ENCODE results near the gene LIPC. TPM values are rescaled to one million over a fixed set of nuclear protein-coding genes. Genes with fewer than 3 reads are reported as not detected.

Gene LIPC
- total RNA-seq, 1 donor from 2014 or later = 0.62 TPM

DNA sequence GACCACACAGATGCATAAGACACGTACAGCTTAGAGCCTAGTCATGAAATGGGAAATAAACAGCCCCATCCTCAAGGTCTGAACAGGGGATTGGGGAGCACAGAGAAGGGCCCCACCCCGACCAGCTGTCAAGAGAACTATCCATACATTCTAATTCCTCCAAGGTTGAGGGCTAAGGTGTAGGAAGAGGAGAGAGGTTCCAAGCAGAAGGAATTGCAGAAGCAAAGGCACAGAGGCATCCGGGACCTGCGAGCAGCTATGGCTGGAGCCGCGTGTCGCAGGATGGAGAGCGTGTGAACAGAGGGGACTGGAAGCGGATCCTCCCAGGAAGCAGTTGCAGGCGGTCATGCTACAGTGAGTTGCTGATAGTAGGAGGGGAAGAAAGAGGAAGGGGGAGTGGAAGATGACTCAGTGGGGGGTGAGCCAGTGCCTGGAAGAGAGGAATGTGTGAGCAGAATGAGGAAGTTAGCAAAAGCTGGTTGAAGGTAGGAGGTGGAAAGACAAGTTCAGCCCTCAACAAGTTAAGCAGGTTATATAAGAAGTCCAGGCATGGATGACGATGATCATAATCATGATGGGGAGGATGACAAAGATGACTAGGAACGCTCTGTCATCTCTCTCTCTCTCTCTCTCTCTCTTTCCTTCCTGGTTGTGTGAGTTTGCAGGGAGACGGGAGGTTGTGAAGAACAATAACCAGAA is 89.7 kb downstream of the LIPC start:
- peak; percentile 90 for DNase-seq (ENCODE audit: low spot score)
- intact Hi-C loops (cut with DNase I) = loop anchor here (5.0 to 10.0 kb wide), 2 partner anchors 189 to 223 kb away; partner anchors contain the start of gene ADAM10

DNA sequence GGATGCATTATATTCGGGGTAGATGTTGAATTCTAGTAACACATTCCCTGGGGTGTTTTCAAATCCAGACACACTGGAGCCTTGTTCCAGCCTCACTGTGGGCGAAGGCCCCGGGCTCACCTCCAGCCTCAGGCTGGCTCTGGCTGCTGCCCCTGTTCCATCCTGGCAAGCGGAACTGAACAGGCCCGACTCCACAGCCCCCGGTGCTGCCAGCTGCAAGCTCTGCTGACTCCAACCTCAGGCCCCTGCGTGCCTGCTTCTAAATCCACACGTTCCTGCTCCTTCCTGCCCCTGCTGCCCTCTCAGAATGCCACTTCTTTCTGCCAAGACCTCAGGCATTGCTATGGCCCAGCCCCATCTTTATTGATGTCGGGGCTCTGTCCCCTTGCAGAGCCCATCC is 90.6 kb downstream of the LIPC start:
- peak; percentile 83 for DNase-seq (ENCODE audit: low spot score)
- intact Hi-C loops (cut with DNase I) = loop anchor here (2.0 to 10.0 kb wide), 3 partner anchors 24 to 222 kb away; partner anchors contain the start of gene ADAM10

DNA sequence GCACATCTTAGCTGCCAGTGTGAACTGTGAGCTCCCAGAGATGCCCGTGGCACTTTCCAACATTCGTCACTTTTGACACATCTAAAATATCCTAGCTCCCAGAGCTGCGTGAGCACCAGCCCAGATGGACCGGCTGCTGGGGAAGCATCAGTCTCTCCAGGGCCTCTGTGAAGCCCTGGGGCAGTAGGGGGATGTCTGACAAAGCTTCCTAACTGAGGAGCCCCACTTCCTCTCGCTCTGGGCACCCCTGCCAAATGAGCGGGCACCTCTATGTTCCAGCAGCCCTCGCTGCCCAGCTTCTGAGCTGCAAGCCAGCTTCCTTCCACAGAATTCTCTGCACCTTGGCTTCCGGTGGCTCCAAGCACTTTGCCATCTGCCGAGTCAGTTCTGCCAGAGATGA is 91.1 kb downstream of the LIPC start:
- intact Hi-C loops (cut with DNase I) = loop anchor here (2.0 to 10.0 kb wide), 3 partner anchors 24 to 222 kb away; partner anchors contain the start of gene ADAM10

DNA sequence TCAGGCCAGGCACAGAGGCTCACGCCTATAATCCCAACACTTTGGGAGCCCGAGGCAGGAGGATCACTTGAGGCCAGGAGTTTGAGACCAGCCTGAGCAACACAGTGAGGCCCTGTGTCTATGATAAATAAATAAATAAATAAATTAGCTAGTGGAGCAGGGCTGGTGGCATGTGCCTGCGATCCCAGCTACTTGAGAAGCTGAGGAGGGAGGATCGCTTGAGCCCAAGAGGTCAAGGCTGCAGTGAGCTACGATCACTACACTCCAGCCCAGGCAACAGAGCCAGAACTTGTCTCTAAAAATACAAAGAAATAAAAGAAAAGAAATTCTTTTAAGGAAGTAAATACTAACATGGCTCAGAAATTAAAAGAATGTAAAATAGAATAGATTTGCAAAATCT is 91.8 kb downstream of the LIPC start:
- intact Hi-C loops (cut with DNase I) = loop anchor here (2.0 to 10.0 kb wide), 3 partner anchors 23 to 221 kb away; partner anchors contain the start of gene ADAM10
- peak; percentile 51 for DNase-seq (ENCODE audit: low spot score)

More for the DNA sequence above, 91.1 kb downstream of the LIPC start:
- DNase-seq (ENCODE audit: low spot score) = peak; percentile 66

DNA sequence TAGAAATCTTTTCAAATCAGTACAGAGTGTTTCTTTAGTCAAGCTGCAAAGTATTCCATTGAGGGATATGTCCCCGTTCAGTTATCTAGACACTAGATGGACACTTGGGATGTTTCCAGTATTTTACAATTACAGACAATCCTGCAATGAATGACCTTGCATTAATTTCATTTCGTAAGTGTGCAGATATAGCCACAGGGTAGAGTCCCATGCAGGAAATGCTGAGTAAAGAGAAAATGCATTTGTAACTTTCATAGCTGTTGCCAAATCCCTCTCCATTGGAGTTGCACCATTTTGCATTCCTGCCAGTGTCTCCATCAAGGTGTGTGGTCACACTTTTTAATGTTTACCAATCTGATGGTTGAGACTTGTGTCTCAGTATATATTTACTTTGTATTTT is 92.5 kb downstream of the LIPC start:
- DNase-seq (ENCODE audit: low spot score) = peak; percentile 44
- intact Hi-C loops (cut with DNase I) = loop anchor here (5.0 to 10.0 kb wide), 2 partner anchors 192 to 221 kb away; partner anchors contain the start of gene ADAM10

DNA sequence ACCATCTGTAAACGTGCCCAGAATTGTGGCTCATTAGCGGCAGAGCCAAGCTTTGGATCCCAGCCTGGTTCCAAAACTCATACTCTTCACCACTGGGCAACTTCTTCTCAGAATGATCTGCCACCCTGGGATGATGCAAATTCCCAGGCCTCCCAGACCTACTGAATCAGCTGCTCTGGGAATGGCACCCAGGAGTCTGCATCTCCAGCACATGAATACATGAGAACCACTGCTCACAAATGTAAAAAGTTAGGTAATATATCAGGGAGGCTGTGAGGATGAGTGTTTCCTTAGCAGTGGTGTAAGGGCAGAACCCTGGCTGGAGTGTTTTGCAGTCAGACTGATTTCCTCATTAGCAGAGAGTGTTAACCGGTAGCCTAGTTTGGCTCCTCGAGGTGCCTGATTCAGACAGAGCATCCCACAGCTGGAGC is 94.2 kb downstream of the LIPC start:
- intact Hi-C loops (cut with DNase I) = loop anchor here (10.0 kb wide), 1 partner anchor 219 kb away; the partner anchor contains the start of gene ADAM10
- DNase-seq (ENCODE audit: low spot score) = peak; percentile 35

DNA sequence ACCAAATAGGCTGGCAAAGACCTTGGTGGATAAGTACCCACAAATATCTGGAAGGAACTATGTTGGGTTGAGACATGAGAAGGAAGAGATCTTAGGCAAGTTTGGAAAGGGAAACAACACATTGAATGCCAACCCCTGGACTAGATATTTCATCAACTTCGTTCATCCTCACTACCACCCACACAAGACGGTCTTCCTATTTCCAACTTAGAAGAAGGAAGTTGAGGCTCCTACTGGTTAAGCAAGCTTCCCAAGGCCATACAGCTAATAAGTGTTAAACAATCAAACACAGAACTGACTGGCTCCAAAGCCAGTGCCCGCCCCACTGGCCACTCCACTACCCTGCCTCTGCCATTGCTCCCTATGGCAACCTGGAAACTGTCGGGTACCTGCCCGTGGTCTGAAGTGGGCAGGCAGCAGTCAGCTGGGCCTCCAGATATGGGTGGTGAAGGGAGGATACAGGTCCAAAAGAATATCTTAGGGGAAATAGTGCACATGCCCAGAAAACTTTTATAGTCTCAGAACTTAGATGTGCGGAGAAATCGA is 94.9 kb downstream of the LIPC start:
- intact Hi-C loops (cut with DNase I) = loop anchor here (10.0 kb wide), 1 partner anchor 218 kb away; the partner anchor contains the start of gene ADAM10
- peak; percentile 57 for DNase-seq (ENCODE audit: low spot score)

DNA sequence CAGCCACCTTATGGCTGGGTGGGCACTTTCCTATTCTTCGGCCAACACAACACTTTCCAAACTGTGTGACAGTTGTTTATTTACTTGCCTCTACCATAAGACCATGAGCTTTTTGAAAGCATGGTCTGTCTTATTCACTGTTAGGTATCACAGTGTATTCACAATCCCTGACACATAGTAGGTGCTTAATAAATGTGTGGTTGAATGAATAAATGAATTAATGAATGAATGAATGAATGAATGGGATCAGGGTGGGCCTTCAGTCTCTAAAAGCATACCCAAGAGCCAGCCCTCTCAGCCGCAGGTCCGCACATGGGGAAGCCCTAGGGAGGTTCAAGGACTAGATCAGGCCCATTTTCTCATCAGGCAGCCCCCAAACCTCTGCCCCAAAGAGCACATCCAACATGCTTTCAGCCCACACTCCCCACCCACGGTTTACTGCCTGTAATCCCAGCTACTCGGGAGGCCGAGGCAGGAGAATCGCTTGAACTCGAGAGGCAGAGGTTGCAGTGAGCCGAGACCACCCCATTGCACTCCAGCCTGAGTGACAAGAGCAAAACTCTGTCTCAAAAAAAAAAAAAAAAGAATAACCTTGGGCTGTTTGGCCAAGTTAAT is 95.9 kb downstream of the LIPC start:
- DNase-seq (ENCODE audit: low spot score) = peak; percentile 39
- intact Hi-C loops (cut with DNase I) = loop anchor here (10.0 kb wide), 1 partner anchor 217 kb away; the partner anchor contains the start of gene ADAM10

DNA sequence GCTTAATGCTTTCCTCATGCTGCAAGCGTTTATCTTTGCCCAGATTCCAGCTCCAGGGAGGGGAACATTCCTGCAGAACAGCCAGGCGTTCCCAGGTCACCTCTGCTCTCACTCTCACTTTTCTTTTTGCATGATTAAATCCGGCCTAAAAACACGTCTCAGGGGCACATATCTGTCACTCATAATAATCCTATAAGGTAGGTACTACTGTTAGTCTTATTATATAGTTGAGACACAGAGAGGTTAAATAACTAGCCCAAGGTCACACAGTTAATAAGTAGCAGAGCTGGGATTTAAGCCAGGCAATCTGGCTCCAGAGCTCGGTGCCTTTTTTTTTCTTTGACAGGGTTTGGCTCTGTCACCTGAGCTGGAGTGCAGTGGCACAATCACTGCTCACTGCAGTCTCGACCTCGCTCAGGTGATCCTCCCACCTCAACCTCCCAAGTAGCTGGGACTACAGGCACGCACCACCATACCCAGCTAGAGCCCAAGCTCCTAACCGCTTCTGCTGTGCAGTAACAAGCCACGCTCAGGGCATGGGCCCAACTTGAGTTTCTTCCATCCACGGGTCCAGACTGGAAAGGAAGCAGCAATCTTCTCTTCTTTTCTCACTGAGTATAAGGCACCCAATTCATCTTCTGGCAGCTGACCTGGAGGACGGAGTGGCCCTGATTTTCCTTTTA is 96.5 kb downstream of the LIPC start:
- intact Hi-C loops (cut with DNase I) = loop anchor here (10.0 kb wide), 1 partner anchor 216 kb away; the partner anchor contains the start of gene ADAM10
- DNase-seq (ENCODE audit: low spot score) = peak; percentile 69

DNA sequence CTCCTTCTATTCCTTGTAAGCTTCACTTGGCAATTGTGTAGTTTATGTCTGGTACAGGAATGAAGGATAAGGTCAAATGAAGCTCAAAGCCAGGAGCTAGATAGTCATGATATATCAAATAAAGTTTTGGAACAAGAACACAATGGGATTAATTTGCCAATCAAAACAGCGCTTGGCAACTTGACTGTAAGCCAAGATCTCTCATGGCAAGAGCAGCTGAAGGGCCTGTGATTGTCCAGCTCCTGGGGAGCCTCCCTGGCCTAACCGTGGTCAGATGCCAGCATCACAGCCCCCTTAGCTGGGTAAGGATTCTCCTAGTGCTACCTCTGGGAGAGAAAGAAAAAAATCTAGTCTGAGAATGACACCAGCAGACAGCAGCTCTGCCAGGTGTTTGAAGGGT is 97.2 kb downstream of the LIPC start:
- intact Hi-C loops (cut with DNase I) = loop anchor here (10.0 kb wide), 1 partner anchor 216 kb away; the partner anchor contains the start of gene ADAM10
- no peak for DNase-seq (ENCODE audit: low spot score)

DNA sequence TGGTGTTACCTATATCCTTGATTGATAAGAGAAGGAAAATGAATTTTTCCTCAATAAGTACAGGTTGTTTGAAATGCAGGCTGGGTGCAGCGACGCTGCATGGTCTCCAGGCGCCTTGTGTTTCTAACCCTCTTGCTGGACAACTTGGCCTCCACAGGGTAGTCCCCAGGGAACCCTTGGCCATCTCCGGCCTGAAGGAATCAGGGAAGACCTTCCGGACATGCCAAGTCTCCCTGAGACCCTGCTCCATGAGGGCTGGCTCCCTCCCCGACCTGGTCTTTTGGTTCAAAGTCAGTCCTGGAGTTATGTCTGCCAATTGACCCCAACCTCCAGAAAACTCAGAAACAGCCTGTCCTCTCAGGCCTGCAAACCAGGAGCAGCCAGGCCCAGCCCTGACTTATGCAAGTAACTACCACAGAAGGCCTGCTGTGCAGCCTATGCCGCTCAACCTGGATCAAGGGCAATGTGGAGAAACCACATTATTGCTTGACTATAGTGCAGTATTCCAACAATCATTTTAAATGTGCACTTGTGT is 98.3 kb downstream of the LIPC start:
- intact Hi-C loops (cut with DNase I) = no loop called here
- peak; percentile 49 for DNase-seq (ENCODE audit: low spot score)

DNA sequence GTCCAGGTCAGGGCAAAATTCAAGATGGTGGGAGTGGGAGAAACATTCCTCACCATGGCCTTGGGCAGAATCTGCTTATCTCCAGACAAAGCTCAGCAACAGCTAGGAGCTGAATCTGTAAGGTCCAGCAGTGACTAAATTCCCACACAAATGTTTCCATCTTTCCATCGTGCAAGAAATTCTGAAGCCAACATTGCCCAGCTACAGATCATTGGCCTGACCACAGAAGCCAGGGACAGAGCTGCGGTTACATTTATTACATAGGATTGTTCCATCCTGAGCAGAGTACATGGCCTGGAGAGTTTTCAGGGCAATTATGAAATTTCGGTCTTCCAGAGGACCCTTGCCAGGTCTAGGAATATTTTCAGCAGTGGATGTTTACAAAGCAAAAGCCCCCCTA is 100.3 kb downstream of the LIPC start:
- intact Hi-C loops (cut with DNase I) = no loop called here
- no peak for DNase-seq (ENCODE audit: low spot score)

DNA sequence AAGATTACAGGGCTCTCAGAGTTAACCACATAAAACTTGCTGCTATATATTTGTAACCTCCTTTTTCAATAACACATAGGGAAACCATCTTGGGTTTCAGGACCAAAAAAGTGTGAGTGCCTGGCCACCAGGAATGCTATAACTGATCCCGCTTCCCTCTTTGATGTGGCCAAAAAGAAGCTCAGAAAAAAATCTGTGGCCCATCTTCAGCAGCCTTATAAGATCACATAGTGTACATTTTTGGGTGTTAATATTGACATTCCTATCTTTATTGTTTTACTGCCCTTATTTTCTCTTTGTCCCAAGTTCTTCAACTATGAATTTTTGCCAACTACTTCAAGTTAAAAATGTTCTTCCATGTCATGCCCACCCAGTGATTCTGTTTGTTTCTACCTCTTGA is 102.8 kb downstream of the LIPC start:
- no peak for DNase-seq (ENCODE audit: low spot score)
- intact Hi-C loops (cut with DNase I) = no loop called here

DNA sequence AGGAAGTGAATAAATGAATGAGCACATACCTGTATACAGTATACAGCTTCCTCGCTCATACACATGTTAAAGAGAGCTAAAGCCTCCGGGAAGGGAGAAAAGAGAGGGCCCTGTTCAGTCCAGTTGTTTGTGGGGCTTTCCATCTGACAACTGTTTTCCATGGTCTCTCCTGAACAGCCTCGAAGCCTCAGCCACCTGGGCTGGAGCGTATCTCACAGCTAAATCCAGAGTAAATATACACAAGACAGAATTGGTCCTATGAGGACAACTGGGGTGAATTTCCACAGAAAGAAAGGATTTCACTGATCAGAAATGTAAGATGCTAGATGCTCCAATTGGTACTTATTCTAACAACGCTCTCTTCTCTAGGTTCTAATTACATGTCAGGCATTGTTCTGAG is 103.5 kb downstream of the LIPC start:
- DNase-seq (ENCODE audit: low spot score) = no peak
- intact Hi-C loops (cut with DNase I) = no loop called here

DNA sequence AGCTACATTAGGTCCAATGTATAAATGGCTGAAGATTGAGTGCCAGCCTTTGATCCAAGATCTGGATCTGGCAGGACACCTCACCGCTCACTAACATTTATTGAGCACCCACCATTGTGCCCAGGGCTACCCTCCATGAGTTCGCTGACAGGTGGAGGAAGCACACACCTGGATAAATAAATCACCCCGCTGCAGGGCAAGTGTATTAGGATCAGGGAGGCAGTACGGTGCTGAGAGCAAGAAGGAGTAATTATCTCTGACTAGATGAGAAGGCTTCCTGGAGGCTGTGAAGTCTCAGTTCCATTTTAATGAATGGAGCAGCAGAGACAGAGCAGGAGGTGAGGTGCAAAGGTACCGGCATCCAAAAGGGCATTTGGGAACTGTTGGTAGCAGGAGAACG is 104.1 kb downstream of the LIPC start:
- intact Hi-C loops (cut with DNase I) = no loop called here
- peak; percentile 17 for DNase-seq (ENCODE audit: low spot score)

DNA sequence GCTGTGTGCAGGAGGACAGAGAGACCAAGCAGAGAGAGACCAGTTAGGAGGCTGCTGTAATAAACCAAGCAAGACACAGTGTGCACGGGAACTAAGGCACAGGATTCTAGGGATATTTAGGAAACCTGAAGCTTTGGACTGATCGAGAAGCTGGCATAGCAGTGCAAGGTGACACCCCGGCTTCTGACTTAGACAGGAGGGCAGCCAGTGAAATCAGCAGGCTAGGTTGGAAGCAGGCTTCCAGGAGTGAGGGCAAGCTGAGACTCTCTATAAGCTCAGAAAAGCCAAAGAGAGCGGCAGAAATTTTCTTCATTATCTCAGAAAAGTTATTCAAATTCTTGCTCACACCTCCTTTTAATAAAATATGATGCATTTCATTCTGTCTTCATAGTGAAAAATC is 104.6 kb downstream of the LIPC start:
- peak; percentile 65 for DNase-seq (ENCODE audit: low spot score)
- intact Hi-C loops (cut with DNase I) = no loop called here

DNA sequence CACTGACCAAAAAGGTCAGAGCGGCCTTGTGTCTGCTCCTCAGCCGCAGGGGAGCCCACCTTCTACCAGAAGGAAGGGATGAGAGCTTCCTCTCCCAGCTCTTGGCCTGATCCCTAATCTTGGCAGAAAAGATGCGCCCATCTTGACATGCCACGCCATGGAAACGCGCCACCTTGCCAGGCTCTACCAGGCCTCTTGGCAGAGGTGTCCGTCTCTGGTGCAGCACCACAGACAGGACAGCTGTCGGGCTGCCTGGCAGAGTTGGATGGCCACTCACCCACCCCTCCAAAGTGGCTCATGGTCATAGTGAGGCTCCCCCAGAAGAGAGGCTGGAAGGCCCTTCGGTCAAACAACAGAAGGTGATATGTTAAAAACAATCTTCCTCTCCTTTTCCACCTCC is 105.2 kb downstream of the LIPC start:
- intact Hi-C loops (cut with DNase I) = no loop called here
- peak; percentile 33 for DNase-seq (ENCODE audit: low spot score)

DNA sequence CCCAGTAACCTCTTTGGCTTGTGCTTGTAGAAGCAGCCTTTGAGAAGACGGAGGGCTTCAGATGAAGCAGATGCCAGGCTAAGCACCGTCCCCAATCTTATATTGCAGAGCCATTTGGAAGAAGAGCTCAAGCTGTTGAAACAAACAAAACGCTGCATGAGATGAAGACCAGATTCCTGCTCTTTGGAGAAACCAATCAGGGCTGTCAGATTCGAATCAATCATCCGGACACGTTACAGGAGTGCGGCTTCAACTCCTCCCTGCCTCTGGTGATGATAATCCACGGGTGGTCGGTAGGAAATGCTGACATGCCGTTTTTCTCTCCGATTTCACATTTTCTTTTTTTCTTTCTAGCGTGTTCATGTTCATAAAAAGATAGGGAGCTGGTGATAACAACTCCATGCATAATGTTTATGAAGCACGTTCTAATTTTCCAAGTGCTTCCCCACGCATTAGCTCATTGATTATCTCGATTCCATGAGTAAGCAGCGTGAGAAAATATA is 106.5 kb downstream of the LIPC start:
- peak; percentile 24 for DNase-seq (ENCODE audit: low spot score)
- intact Hi-C loops (cut with DNase I) = no loop called here

DNA sequence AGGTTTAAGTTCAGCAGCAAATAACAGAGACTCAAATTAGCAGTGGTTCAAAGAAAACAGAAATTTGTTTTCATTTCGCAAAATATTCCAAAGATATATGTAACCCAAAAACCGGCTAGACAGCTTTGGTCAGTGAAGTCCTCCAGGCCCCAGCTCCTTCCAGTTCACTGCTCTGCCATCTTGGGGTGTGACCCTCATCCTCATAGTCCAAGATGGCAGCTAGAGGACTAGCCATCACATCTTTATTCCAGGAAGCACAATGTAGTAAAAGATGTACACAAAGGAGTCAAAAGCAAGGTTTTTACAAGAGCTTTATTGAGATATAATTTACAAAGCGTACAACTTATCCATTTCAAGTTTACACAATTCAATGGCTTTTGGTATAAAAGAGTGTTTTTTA is 107.1 kb downstream of the LIPC start:
- intact Hi-C loops (cut with DNase I) = no loop called here

More for the DNA sequence above, 107.1 kb downstream of the LIPC start:
- no peak for DNase-seq (ENCODE audit: low spot score)
